NB4 (cell line): ENCODE measurements around the gene MEF2A.

Source experiments
- DNase-seq: peaks from one replicate; pipeline ENCODE4 v3.0.0; 2010; ENCODE audit warnings: low read depth
- H3K4me3 ChIP-seq: one replicate; pipeline ENCODE4 v1.5.1; 2011; ENCODE audit warnings: mild to moderate bottlenecking, low read depth, low read length, moderate library complexity
- MYC ChIP-seq: IDR thresholded peaks from 2 replicates; pipeline ENCODE4 v1.6.1; 2011; ENCODE audit warnings: low read depth, low read length
- POLR2A ChIP-seq: IDR thresholded peaks from 2 replicates; pipeline ENCODE4 v1.6.1; 2011; ENCODE audit warnings: mild to moderate bottlenecking; ENCODE audit not compliant: insufficient read length; ENCODE audit errors: extremely low read depth
- TF ChIP-seq, protein P1 (sequence below): IDR thresholded peaks from one replicate; pipeline ENCODE4 v1.5.1; 2012; ENCODE audit warnings: low read depth, low read length
- TF ChIP-seq, protein P2 (sequence below): IDR thresholded peaks from 2 replicates; pipeline ENCODE4 v1.6.1; 2011; ENCODE audit warnings: low read depth, low read length

The MEF2A gene

DNA sequence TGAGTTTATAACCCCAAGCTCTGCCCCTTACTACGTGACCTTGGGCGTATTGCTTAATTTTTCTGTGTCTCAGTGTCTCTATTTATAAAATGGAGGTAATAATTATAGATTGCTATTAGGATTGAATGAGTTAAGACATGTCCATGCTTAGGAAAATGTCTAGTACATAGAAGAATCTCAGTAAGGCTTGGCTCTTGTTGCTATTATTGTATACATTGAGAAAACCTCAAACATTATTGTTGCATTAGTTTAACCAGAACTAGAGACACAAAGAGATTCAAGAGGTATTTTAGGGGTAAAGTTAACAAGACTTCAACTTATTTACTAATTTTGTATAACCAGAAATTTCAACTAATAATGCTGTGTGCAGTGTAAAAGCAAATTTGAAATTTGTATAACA is 66.7 kb downstream of the MEF2A start:
- no peak for DNase-seq
- H3K4me3 ChIP-seq: no peak overlapping the region
- TF ChIP-seq MYC (no peak), POLR2A (no peak)
- TF ChIP-seq, protein P1, sequence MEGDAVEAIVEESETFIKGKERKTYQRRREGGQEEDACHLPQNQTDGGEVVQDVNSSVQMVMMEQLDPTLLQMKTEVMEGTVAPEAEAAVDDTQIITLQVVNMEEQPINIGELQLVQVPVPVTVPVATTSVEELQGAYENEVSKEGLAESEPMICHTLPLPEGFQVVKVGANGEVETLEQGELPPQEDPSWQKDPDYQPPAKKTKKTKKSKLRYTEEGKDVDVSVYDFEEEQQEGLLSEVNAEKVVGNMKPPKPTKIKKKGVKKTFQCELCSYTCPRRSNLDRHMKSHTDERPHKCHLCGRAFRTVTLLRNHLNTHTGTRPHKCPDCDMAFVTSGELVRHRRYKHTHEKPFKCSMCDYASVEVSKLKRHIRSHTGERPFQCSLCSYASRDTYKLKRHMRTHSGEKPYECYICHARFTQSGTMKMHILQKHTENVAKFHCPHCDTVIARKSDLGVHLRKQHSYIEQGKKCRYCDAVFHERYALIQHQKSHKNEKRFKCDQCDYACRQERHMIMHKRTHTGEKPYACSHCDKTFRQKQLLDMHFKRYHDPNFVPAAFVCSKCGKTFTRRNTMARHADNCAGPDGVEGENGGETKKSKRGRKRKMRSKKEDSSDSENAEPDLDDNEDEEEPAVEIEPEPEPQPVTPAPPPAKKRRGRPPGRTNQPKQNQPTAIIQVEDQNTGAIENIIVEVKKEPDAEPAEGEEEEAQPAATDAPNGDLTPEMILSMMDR: no peak
- TF ChIP-seq, protein P2, sequence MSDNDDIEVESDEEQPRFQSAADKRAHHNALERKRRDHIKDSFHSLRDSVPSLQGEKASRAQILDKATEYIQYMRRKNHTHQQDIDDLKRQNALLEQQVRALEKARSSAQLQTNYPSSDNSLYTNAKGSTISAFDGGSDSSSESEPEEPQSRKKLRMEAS: no peak

DNA sequence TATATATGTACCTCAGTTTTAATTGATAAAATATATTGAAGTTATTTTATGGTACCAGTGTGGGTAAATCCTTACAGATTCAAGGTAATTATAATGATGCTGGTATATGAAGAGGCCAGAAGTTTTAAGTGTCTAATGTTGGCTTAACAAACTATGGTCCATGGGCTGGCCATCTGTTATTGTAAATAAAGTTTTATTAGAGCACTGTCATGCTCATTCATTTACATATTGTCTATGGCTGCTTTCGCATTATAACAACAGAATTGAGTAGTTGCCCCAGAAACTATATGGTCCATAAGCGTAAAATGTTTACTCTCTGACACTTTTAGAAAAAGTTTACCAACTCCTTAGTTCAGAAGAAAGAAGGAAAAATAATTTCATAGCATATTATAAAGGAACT is 67.9 kb downstream of the MEF2A start:
- DNase-seq: no peak
- no peak overlapping the region for H3K4me3 ChIP-seq
- TF ChIP-seq POLR2A: no peak
- TF ChIP-seq, protein P1: no peak
- TF ChIP-seq MYC: no peak
- TF ChIP-seq, protein P2: no peak

DNA sequence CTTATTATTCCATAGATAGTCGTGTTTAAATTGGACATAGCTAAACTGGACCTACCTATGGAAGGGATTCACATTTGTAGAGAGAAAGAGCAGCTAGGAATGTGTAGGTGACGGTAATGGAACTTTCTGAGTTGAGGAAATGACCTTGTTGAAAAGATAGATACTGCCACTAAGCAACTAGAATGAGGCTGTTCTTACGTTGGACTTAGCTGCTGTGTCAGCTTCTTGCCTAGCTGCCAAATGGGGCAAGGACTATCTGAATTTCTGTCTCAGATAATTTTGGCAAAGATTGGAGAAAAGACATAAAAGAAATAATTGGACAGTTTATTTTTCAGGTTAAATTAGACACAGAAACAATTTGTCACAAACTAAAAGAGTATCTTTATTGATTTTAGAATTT is 68.8 kb downstream of the MEF2A start:
- TF ChIP-seq POLR2A: no peak
- TF ChIP-seq, protein P1: no peak
- TF ChIP-seq MYC: no peak
- TF ChIP-seq, protein P2: no peak
- no peak overlapping the region for H3K4me3 ChIP-seq
- DNase-seq: no peak

DNA sequence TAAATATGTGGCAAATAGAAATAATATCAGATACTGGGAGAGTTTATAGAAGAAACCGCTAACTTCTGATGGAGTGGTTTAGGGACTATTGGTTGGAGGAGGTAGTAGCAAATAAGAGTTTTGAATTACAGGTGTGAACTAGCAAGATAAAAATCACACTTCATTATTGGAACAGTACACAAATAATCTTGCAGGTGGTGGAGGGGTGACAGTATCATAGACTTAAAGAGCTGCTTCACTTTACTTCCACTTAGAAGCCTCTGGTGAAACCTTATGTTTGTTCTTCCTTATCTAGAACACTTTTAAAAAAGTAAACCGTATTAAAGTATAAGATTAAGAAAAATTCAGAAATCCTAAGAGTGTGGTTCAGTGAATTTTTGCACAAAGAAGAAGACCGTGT is 69.4 kb downstream of the MEF2A start:
- TF ChIP-seq, protein P2: no peak
- TF ChIP-seq POLR2A (no peak), MYC (no peak)
- TF ChIP-seq, protein P1: no peak
- H3K4me3 ChIP-seq: no peak overlapping the region
- no peak for DNase-seq

- TF ChIP-seq POLR2A (no peak), MYC (no peak)
- TF ChIP-seq, protein P1: no peak
- TF ChIP-seq, protein P2: no peak
- H3K4me3 ChIP-seq: no peak overlapping the region
- no peak for DNase-seq
Measured at GRCh38 chr15:99635794-99636193, 70.0 kb downstream of the MEF2A start.
